ENCODE data around the gene OR4K15. TPM values are rescaled to one million over a fixed set of nuclear protein-coding genes. Genes with fewer than 3 reads are reported as not detected.

The OR4K15 gene
- total and polyA plus RNA-seq, 2 of the 13 experiments (the other 11 are each of a cell fraction or from before 2014, with no cell fraction given), result not detected

- H3K4me1 ChIP-seq (ENCODE audit: insufficient read depth, low read length), result no peaks in the 10 kb centered on the region
- BruUV-seq (replicated peaks), result no TSS peak
- H3K4me2 ChIP-seq (ENCODE audit: low read depth, low read length), result no peak within 1 kb of the TSS
- in situ Hi-C loops (cut with HindIII; ENCODE audit: extremely low pct_ligation_motif_present, low pct_unique_long_range_greater_than_20kb) (no loop called here), intact Hi-C loops (cut with micrococcal nuclease; ENCODE audit: unreplicated experiment) (no loop called here)
- TF ChIP-seq NFE2L2 (IDR thresholded peaks at IDR 0.05; ENCODE audit: low read length), result no peak
- H3K79me2 ChIP-seq (ENCODE audit: insufficient read depth, low read length), result no peaks in the 10 kb centered on the region
- H3K4me3 ChIP-seq (replicated peaks in 1 of 3; ENCODE audit: insufficient read depth in 1 of 3, low read depth in 2 of 3, low read length in 3 of 3), result no peak within 1 kb of the TSS
- H3K27ac ChIP-seq (ENCODE audit: extremely low read length, insufficient read depth, low read length), result no peak within 1 kb of the TSS
- 6% methylated on average over 3 of the region's 3 CpGs for WGBS (ENCODE audit: low lambda C conversion rate)
- no peaks in the 10 kb centered on the region for H4K20me1 ChIP-seq (ENCODE audit: insufficient read depth, low read length)
- no peak for DNase-seq (ENCODE audit: low spot score)
- no peak within 1 kb of the TSS for H2AFZ ChIP-seq (ENCODE audit: low read length)
- ATAC-seq, result no peak
- POLR2A ChIA-PET, result no interaction called here
- FAIRE-seq, result no peak
- H3K9ac ChIP-seq (ENCODE audit: insufficient read depth, low read depth, low read length), result no peak within 1 kb of the TSS
- no peaks in the 10 kb centered on the region for H3K9me3 ChIP-seq (ENCODE audit: low read length)
- CTCF ChIA-PET (ENCODE audit: low intra/inter-chr PET ratio, low total read pairs), result no interaction called here
- no peaks in the 10 kb centered on the region for H3K27me3 ChIP-seq (ENCODE audit: control insufficient read depth in 1 of 2, insufficient read depth in 2 of 2, low read length in 2 of 2)
- H3K36me3 ChIP-seq (replicated peaks in 1 of 2; ENCODE audit: control insufficient read depth in 1 of 2, insufficient read depth in 2 of 2, low read length in 2 of 2), result no peaks in the 10 kb centered on the region
Observed at GRCh38 chr14:19930617-19931016, 44.8 kb upstream of the OR4K15 start, which contains the start of gene OR4K1. OR4K1 (plus strand) TSS chr14:19930917; CDS start chr14:19935667, 4,750 bp downstream.

GRCh38 chr14:19941668-19942067, 33.7 kb upstream of the OR4K15 start:
- no peak for FAIRE-seq
- Histone ChIP-seq H4K20me1 (ENCODE audit: insufficient read depth, low read length) (no peaks in the 10 kb centered on the region), H3K9me3 (ENCODE audit: low read length) (no peaks in the 10 kb centered on the region), H2AFZ (ENCODE audit: low read length) (no peak overlapping the region), H3K36me3 (replicated peaks in 1 of 2; ENCODE audit: control insufficient read depth in 1 of 2, insufficient read depth in 2 of 2, low read length in 2 of 2) (no peaks in the 10 kb centered on the region), H3K4me1 (ENCODE audit: insufficient read depth, low read length) (no peaks in the 10 kb centered on the region), H3K9ac (ENCODE audit: insufficient read depth, low read depth, low read length) (no peak overlapping the region), H3K27ac (ENCODE audit: extremely low read length, insufficient read depth, low read length) (no peak overlapping the region), H3K79me2 (ENCODE audit: insufficient read depth, low read length) (no peaks in the 10 kb centered on the region), H3K27me3 (ENCODE audit: control insufficient read depth in 1 of 2, insufficient read depth in 2 of 2, low read length in 2 of 2) (no peaks in the 10 kb centered on the region), H3K4me2 (ENCODE audit: low read depth, low read length) (no peak overlapping the region), H3K4me3 (replicated peaks in 1 of 3; ENCODE audit: insufficient read depth in 1 of 3, low read depth in 2 of 3, low read length in 3 of 3) (no peak overlapping the region)
- BruUV-seq (replicated peaks), result no TSS peak
- ChIA-PET CTCF (ENCODE audit: low intra/inter-chr PET ratio, low total read pairs) (no interaction called here), POLR2A (no interaction called here)
- ATAC-seq, result no peak
- intact Hi-C loops (cut with micrococcal nuclease; ENCODE audit: unreplicated experiment), result no loop called here
- WGBS (ENCODE audit: low lambda C conversion rate), result 25% methylated on average over 1 of the region's 1 CpG
- no peak for DNase-seq (ENCODE audit: low spot score)
- in situ Hi-C loops (cut with HindIII; ENCODE audit: extremely low pct_ligation_motif_present, low pct_unique_long_range_greater_than_20kb), result no loop called here
- TF ChIP-seq NFIB (CRISPR knock-in tag; IDR thresholded peaks at IDR 0.05; ENCODE audit: borderline replicate concordance) (no peak), GRHL1 (CRISPR knock-in tag; conservative IDR thresholded peaks at IDR 0.05) (no peak), SATB2 (CRISPR knock-in tag; IDR thresholded peaks at IDR 0.05) (no peak), ERF (CRISPR knock-in tag; IDR thresholded peaks at IDR 0.05) (no peak), STAT5B (CRISPR knock-in tag; IDR thresholded peaks at IDR 0.05) (no peak), NFYB (CRISPR knock-in tag; IDR thresholded peaks at IDR 0.05) (no peak), ZNF598 (CRISPR knock-in tag; IDR thresholded peaks at IDR 0.05; ENCODE audit: borderline replicate concordance) (no peak), ZNF652 (CRISPR knock-in tag; IDR thresholded peaks at IDR 0.05; ENCODE audit: borderline replicate concordance, low read depth) (no peak), ZNF740 (CRISPR knock-in tag; IDR thresholded peaks at IDR 0.05) (no peak), ZNF710 (CRISPR knock-in tag; IDR thresholded peaks at IDR 0.05; ENCODE audit: borderline replicate concordance) (no peak), ZNF414 (CRISPR knock-in tag; IDR thresholded peaks at IDR 0.05) (no peak), SMARCE1 (IDR thresholded peaks at IDR 0.05; ENCODE audit: borderline replicate concordance) (no peak), NFE2 (CRISPR knock-in tag; IDR thresholded peaks at IDR 0.05) (no peak), ESRRA (CRISPR knock-in tag; IDR thresholded peaks at IDR 0.05; ENCODE audit: low read depth) (no peak), FOSL2 (CRISPR knock-in tag; IDR thresholded peaks at IDR 0.05) (no peak), KMT2A (CRISPR knock-in tag; IDR thresholded peaks at IDR 0.05) (no peak)

All from HepG2 (cell line).